22Rv1 (cell line): ENCODE results near the gene SYF2.

Source experiments
- H3K27ac ChIP-seq: fragments of 450-650 bp; 2 replicates; pipeline ENCODE4 v1.5.1; 2017
- ZFX ChIP-seq: fragments of 450-650 bp; IDR thresholded peaks from 2 replicates; pipeline ENCODE4 v1.6.1; 2017; ENCODE audit warnings: antibody characterized with exemption, borderline replicate concordance
- TF ChIP-seq, protein P1 (sequence below): fragments of 450-650 bp; IDR thresholded peaks from 2 replicates; pipeline ENCODE4 v1.5.1; 2017; ENCODE audit warnings: mild to moderate bottlenecking

Gene SYF2

GRCh38 chr1:25216123-25216522 is 16.2 kb downstream of the SYF2 start:
- no peak for TF ChIP-seq ZFX
- TF ChIP-seq, protein P1, sequence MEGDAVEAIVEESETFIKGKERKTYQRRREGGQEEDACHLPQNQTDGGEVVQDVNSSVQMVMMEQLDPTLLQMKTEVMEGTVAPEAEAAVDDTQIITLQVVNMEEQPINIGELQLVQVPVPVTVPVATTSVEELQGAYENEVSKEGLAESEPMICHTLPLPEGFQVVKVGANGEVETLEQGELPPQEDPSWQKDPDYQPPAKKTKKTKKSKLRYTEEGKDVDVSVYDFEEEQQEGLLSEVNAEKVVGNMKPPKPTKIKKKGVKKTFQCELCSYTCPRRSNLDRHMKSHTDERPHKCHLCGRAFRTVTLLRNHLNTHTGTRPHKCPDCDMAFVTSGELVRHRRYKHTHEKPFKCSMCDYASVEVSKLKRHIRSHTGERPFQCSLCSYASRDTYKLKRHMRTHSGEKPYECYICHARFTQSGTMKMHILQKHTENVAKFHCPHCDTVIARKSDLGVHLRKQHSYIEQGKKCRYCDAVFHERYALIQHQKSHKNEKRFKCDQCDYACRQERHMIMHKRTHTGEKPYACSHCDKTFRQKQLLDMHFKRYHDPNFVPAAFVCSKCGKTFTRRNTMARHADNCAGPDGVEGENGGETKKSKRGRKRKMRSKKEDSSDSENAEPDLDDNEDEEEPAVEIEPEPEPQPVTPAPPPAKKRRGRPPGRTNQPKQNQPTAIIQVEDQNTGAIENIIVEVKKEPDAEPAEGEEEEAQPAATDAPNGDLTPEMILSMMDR = no peak
- no peak overlapping the region for H3K27ac ChIP-seq

GRCh38 chr1:25212725-25213124 is 19.6 kb downstream of the SYF2 start:
- no peak overlapping the region for H3K27ac ChIP-seq
- TF ChIP-seq ZFX = no peak
- TF ChIP-seq, protein P1 = no peak

- no peak overlapping the region for H3K27ac ChIP-seq
Observed at GRCh38 chr1:25210728-25211127, 21.6 kb downstream of the SYF2 start.

DNA sequence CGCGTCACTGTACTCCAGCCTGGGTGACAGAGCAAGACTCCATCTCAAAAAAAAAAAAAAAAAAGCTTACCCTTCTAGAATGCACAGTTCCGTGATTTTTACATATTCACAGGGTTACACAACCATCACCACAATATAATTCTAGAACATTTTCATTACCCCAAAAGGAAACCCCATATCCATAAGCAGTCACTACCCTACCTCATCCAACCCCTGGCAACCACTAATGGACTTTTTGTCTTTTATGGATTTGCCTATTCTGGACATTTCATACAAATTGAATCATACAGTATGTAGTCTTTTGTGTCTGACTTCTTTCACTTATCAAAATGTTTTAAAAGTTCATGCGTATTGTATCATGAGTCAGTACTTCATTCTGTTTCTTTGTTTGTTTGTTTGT is 22.8 kb downstream of the SYF2 start:
- TF ChIP-seq, protein P1 = no peak
- TF ChIP-seq ZFX = no peak
- no peak overlapping the region for H3K27ac ChIP-seq

More at GRCh38 chr1:25210728-25211127, 21.6 kb downstream of the SYF2 start:
- no peak for TF ChIP-seq ZFX
- TF ChIP-seq, protein P1 = no peak

DNA sequence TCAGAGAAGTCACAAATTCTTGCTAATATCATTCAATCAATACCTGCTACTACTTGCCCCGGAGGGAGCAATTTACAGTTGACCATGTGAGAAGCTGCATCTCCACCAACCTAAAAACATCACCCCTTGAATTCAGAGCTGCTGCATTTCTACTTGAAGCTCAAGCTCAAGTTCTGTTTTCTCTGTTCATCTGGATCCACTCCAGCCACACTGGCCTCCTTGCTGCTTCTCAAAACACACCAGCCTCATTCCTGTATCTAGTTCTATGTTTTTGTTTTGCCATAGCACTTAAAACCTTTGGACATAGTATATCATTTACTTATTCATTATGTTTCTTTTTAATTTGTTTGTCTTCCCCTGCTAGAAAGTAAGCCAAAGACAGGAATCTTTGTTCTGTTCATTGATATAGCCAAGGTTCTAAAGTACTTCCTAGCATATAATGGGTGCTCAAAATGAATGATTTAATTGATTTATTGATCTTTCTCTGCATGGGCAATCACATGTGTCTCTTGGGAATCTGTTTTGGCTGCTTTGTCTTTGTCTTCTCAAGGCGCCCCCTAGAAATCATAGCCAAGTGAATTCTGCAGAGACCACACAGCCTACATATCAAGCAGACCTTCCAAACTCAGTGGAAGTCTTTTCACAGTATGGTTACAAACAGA is 23.6 kb downstream of the SYF2 start:
- H3K27ac ChIP-seq = no peak overlapping the region
- TF ChIP-seq, protein P1 = no peak
- TF ChIP-seq ZFX = no peak

DNA sequence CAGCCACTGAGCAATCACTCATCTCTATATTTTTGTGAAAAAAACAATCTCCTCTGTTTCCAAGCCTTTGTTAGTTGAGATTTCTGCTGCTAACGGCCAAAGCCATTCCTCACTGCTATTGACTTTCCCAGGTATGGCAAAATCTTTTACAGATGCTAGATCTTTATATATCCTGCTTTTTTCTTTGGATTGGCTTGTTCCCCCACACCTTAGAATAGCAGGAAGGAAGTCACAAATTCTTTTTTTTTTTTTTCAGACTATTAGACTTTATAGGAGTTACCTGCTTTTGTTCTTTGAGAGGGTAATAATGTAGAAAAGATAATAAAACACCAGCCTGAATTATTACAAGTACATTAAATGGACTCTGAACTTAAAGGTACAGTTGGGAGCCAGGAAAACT is 24.2 kb downstream of the SYF2 start:
- H3K27ac ChIP-seq = no peak overlapping the region
- TF ChIP-seq ZFX = no peak
- TF ChIP-seq, protein P1 = no peak

DNA sequence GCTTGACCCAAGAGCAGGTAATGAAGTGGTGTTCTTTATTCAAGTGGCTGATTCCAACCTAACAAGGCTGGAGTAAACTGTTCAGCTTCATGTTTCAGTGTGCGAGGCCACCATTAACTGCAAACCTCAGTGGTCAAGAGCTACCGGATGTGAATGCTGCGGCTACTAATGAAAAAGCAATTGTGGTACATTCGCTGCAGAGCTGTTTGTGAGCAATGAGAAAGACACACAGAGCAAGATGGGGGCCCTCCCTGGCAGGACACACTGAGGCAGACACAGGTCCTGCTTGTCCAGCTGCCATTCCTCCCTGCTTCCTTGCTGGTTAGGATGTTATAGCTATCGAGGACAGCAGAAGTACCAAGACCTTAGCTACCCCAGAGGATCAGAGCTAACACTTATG is 26.1 kb downstream of the SYF2 start:
- TF ChIP-seq, protein P1 = no peak
- no peak for TF ChIP-seq ZFX
- no peak overlapping the region for H3K27ac ChIP-seq
